GM12801 (cell line): ENCODE results near the gene BLTP1.

Experiments used
- CTCF ChIP-seq: IDR thresholded peaks from one replicate; pipeline ENCODE4 v1.5.1; 2011; ENCODE audit warnings: control low read depth; ENCODE audit not compliant: insufficient read length; ENCODE audit errors: extremely low read depth

Gene BLTP1

GRCh38 chr4:122151982-122152710 lies at the start of gene BLTP1:
TSS of gene BLTP1 (plus strand) at chr4:122152331. CDS start at chr4:122170648, 18,317 bp downstream.
- TF ChIP-seq CTCF, result no peak

GRCh38 chr4:122104184-122104583 lies 47.9 kb upstream of the BLTP1 start:
- TF ChIP-seq CTCF, result no peak

- no peak for TF ChIP-seq CTCF
These were observed 44.5 kb upstream of the BLTP1 start for GRCh38 chr4:122107680-122108079.

GRCh38 chr4:122117743-122118142 lies 34.4 kb upstream of the BLTP1 start:
- TF ChIP-seq CTCF, result no peak

- no peak for TF ChIP-seq CTCF
These were observed 33.9 kb upstream of the BLTP1 start for GRCh38 chr4:122118243-122118642.

GRCh38 chr4:122119739-122120138 lies 32.4 kb upstream of the BLTP1 start:
- TF ChIP-seq CTCF, result no peak

- TF ChIP-seq CTCF, result no peak
These were observed 30.5 kb upstream of the BLTP1 start for GRCh38 chr4:122121593-122121992.
